Pancreas (tissue), 10 donors: ENCODE measurements around the gene TTLL6. TPM values are rescaled to one million over a fixed set of nuclear protein-coding genes. Genes with fewer than 3 reads are reported as not detected.

Source experiments
- ATAC-seq, 4 donors: fragments of 200-7000 bp; cut with Tn5 transposase; one replicate each; pipeline versions ENCODE4 v1.8.0 to v1.9.1; 2020; ENCODE audit warnings: mild to moderate bottlenecking in 4 of 4, moderate library complexity in 4 of 4
- DNase-seq, 6 donors: peaks; one replicate each; pipeline ENCODE4 v3.0.0-alpha.2; 2020
- FAIRE-seq: peaks from 2 replicates; lab custom pipeline; 2012; peaks lifted over from hg19 to GRCh38; lab: Jason Lieb, UNC
- H3K27ac ChIP-seq, 4 donors: fragments of 200-600 bp; sonication (generic); 1 replicate in 3 of 4; 2 replicates in 1 of 4; pipeline versions ENCODE4 v1.5.0 to v1.8.0; 2020
- H3K27me3 ChIP-seq, 4 donors: fragments of 200-600 bp; one replicate each; pipeline ENCODE4 v1.8.0; 2021
- H3K36me3 ChIP-seq, 3 donors: fragments of 200-600 bp; sonication (generic) in 1 of 3; one replicate each; pipeline versions ENCODE4 v1.5.0 to v1.8.0; 2020 to 2021
- H3K4me1 ChIP-seq, 3 donors: fragments of 200-600 bp; one replicate each; pipeline ENCODE4 v1.8.0; 2021
- H3K4me3 ChIP-seq, 4 donors: fragments of 200-600 bp; sonication (generic) in 2 of 4; one replicate each; pipeline versions ENCODE4 v1.5.0 to v1.8.0; 2020 to 2021
- H3K9me3 ChIP-seq, 4 donors: fragments of 200-600 bp; one replicate each; pipeline ENCODE4 v1.8.0; 2021
- WGBS, 2 donors: extraction: QIAGEN DNeasy Blood & Tissue Kit; methylation state at CpG; one replicate each; pipeline ENCODE4 v1.1.7; 2013; 5-methylcytosine and 5-hydroxymethylcytosine counted together
- intact Hi-C, 3 donors: fragments of 100-400 bp; cut with DNase I; formaldehyde crosslinking; loops; one replicate each; pipeline versions ENCODE4 v1.11.1 to v1.14.2; 2022
- polyA plus RNA-seq, 2 donors: library from polyadenylated mRNA; stranded (reverse); fragments of 200-250 nt; gene quantifications; one replicate each; pipeline ENCODE4 v1.2.3, GENCODE V29; 2013
- total RNA-seq, 6 donors: library from RNA; stranded (reverse); fragmentation: NEBNext Ultra II Directional in 4 of 6; extraction: Animal tissue kit (Norgen Biotek cat#: 25700) in 4 of 6; gene quantifications; one replicate each; pipeline versions ENCODE4 v1.2.1 to v1.2.4, GENCODE V29; 2021 to 2023
- TF ChIP-seq, protein P1 (sequence below), 4 donors: fragments of 200-600 bp; sonication (generic) in 3 of 4; IDR thresholded peaks; one replicate each; pipeline versions ENCODE4 v1.5.0 to v1.8.0; 2021; ENCODE audit warnings: antibody characterized with exemption in 4 of 4
- donor health status: healthy with polysubstance abuse.
- donor health status: DM: no; HTN: no; CAD: no; lungs with moderate emphysema.
- donor health status: DM: no; HTN: no; CAD: no.
- donor health status: control.
- donor health status: control.
- donor health status: Bipolar disorder and iron deficiency.
- donor health status: DM: yes; HTN: yes; CAD: no.
- donor health status: DM: no; HTN: no; CAD: no.
- donor health status: DM: no; HTN: no; CAD: no.
- donor health status: DM: yes; HTN: yes; CAD: no.

The TTLL6 gene
- total and polyA plus RNA-seq, 8 donors, result 0.40 to 6.0 (median 0.77) TPM

GRCh38 chr17:48753794-48754499 lies 63.1 kb downstream of the TTLL6 start:
- DNase-seq (no peak), ATAC-seq (no peak), FAIRE-seq (no peak)
- H3K36me3 ChIP-seq, result no peaks in the 10 kb centered on the region
- H3K27ac ChIP-seq, result no peak overlapping the region
- no peaks in the 10 kb centered on the region for H3K4me1 ChIP-seq
- intact Hi-C loops, result no loop called here
- peaks cover 12 to 66% (median 30%) of the 10 kb centered on the region in 4 donors for H3K27me3 ChIP-seq
- TF ChIP-seq, protein P1, sequence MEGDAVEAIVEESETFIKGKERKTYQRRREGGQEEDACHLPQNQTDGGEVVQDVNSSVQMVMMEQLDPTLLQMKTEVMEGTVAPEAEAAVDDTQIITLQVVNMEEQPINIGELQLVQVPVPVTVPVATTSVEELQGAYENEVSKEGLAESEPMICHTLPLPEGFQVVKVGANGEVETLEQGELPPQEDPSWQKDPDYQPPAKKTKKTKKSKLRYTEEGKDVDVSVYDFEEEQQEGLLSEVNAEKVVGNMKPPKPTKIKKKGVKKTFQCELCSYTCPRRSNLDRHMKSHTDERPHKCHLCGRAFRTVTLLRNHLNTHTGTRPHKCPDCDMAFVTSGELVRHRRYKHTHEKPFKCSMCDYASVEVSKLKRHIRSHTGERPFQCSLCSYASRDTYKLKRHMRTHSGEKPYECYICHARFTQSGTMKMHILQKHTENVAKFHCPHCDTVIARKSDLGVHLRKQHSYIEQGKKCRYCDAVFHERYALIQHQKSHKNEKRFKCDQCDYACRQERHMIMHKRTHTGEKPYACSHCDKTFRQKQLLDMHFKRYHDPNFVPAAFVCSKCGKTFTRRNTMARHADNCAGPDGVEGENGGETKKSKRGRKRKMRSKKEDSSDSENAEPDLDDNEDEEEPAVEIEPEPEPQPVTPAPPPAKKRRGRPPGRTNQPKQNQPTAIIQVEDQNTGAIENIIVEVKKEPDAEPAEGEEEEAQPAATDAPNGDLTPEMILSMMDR (IDR thresholded peaks at IDR 0.05), result no peak
- 9 to 15% methylated on average over 22 of the region's 22 CpGs for whole genome bisulfite sequencing, 2 donors
- no peak overlapping the region for H3K4me3 ChIP-seq
- H3K9me3 ChIP-seq, result no peaks in the 10 kb centered on the region

- FAIRE-seq (no peak), DNase-seq (no peak), ATAC-seq (no peak)
- no peaks in the 10 kb centered on the region for H3K36me3 ChIP-seq
- WGBS, 2 donors, result 7% methylated on average over 43 of the region's 43 CpGs
- H3K27me3 ChIP-seq, result peaks cover 23 to 79% (median 41%) of the 10 kb centered on the region in 4 donors
- H3K9me3 ChIP-seq, result no peaks in the 10 kb centered on the region
- intact Hi-C loops, result no loop called here
- H3K4me1 ChIP-seq, result no peaks in the 10 kb centered on the region
- TF ChIP-seq, protein P1 (IDR thresholded peaks at IDR 0.05), result no peak
- no peak overlapping the region for H3K27ac ChIP-seq
- no peak overlapping the region for H3K4me3 ChIP-seq
Observed at GRCh38 chr17:48752399-48753288, 64.4 kb downstream of the TTLL6 start.

DNA sequence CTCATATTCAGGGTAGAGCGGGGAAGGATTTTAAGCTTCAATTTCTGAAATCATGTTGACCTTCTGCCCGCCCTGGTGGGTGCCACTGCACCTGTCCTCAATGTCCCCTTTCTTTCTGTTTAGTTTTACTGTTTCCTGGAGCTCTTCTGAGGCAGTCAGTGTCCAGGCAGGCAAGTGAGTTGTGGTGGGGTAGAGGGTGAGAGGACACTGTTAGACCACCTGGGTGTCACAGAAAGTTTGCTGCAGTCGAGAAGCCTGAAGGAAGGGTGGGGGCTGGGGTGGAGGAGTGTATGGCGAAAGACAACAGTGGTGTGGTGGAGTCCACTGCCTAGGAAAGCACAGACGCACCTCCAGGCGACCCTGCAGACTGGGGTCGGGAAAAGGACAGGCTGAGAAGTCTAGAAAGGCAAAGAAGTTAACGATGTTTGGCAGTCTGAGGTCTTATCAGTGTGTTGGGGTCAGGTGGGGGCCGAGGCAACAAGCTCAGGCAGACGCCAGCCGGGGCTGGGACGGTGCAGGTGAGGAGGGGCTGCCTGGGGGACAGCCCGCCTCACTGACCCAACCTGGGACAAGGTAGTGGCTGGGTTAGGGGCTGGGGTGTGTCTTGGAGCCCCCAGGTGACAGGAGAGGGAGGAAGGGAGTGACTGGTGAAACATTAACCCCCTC lies 65.2 kb downstream of the TTLL6 start:
- intact Hi-C loops, result no loop called here
- Histone ChIP-seq H3K9me3 (no peaks in the 10 kb centered on the region), H3K36me3 (no peaks in the 10 kb centered on the region), H3K4me3 (no peak overlapping the region), H3K27ac (no peak overlapping the region), H3K4me1 (no peaks in the 10 kb centered on the region), H3K27me3 (peaks cover 23 to 83% (median 43%) of the 10 kb centered on the region in 4 donors)
- no peak for FAIRE-seq
- WGBS, 2 donors, result 8% methylated on average over 13 of the region's 13 CpGs
- TF ChIP-seq, protein P1 (IDR thresholded peaks at IDR 0.05), result no peak
- ATAC-seq, result no peak
- no peak for DNase-seq

DNA sequence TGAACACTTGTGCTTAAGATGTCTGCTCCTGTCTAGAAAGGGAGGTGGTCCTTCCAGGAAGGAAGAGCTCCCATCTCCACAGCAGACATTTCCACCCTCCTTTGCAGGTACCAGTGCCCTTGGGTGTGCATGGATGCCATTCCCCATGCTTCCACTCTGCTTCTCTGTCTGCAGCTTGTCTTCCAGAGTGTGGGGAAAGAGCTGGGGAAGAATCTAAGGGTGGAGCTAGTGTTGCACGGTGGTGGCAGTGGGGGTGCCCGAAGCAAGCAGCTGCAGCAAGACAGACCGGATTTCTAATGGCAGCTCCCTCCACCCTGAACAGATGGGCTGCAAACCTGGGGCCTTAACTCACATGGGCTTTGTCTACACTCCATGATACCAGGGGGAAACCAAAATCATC lies 65.9 kb downstream of the TTLL6 start:
- no peak for ATAC-seq
- TF ChIP-seq, protein P1 (IDR thresholded peaks at IDR 0.05), result no peak
- H3K27me3 ChIP-seq, result peaks cover 23 to 82% (median 43%) of the 10 kb centered on the region in 4 donors
- no peaks in the 10 kb centered on the region for H3K9me3 ChIP-seq
- FAIRE-seq, result no peak
- H3K36me3 ChIP-seq, result no peaks in the 10 kb centered on the region
- WGBS, 2 donors, result 0 to 4% methylated on average over 3 of the region's 3 CpGs
- intact Hi-C loops, result no loop called here
- H3K4me3 ChIP-seq, result no peak overlapping the region
- no peaks in the 10 kb centered on the region for H3K4me1 ChIP-seq
- H3K27ac ChIP-seq, result no peak overlapping the region
- DNase-seq, result no peak
